Measurements from ENCODE around the gene LRWD1. TPM values are rescaled to one million over a fixed set of nuclear protein-coding genes. Genes with fewer than 3 reads are reported as not detected.
"Not testable (repeated sequence)": the region's sequence is repeated elsewhere in the genome, so short reads cannot be mapped to it uniquely, and the experiment has no call there.

LRWD1 gene
- polyA plus RNA-seq, 3 donors, result 20.2 to 23.0 (median 22.9) TPM

GRCh38 chr7:102434039-102434486 lies 30.7 kb upstream of the LRWD1 start:
- no peak for DNase-seq

DNA sequence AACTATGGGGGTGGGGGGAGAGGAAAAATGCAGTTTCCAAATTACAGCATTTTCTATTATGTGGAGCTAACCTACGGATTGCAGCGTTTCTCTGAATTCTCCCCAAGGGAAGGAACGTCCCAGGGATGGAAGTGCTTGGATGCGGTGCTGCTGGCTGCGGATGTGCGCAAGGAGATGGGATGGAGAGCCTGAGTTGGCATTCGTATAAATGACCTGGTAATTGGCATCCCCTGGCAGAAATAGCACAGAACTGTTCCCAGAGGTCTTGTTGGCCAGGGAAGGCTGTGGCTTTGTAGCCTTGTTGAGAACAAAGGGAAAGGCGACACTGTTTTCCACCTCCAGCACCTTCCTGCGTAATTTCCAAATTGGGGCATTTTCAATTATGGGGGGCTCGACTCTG lies 28.7 kb upstream of the LRWD1 start:
- DNase-seq, result no peak

DNA sequence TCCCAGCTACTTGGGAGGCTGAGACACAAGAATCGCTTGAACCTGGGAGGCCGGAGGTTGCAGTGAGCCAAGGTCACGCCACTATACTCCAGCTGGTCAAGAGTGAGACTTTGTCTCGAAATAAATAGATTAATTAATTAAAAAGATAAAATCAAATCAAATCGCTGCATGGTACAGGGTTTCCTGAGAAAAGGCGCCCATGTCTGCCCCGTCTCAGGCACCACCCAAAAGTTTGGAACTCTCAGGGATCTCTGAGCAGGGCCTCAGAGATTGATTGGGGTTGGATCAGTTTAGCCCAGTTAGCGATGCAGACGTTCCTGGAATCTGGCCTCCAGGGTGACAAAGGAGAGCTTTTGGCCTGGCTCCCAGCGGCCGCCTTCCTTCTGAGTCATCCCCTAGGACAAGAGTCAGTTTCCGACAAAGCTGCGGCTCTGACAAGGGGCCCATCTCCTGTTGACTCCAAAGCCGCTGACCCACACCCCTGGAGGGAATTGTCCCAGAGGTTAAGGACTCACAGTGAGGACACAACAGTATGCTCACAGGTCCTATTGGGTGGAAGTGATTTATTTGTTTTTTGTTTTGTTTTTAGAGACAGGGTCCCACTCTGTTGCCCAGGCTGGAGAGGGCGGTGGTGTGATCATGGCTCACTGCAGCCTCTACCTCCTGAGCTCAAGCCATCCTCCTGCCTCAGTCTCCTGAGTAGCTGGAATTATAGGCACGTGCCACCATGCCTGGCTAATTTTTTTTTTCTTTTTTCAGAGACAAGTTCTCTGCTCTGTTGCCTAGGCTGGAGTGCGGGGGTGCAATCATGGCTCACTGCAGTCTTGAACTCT lies 24.6 kb upstream of the LRWD1 start:
- no peak for DNase-seq

GRCh38 chr7:102444961-102445673 lies 19.7 kb upstream of the LRWD1 start:
- no peak for DNase-seq

GRCh38 chr7:102445674-102446071 lies 19.1 kb upstream of the LRWD1 start:
- no peak for DNase-seq

DNA sequence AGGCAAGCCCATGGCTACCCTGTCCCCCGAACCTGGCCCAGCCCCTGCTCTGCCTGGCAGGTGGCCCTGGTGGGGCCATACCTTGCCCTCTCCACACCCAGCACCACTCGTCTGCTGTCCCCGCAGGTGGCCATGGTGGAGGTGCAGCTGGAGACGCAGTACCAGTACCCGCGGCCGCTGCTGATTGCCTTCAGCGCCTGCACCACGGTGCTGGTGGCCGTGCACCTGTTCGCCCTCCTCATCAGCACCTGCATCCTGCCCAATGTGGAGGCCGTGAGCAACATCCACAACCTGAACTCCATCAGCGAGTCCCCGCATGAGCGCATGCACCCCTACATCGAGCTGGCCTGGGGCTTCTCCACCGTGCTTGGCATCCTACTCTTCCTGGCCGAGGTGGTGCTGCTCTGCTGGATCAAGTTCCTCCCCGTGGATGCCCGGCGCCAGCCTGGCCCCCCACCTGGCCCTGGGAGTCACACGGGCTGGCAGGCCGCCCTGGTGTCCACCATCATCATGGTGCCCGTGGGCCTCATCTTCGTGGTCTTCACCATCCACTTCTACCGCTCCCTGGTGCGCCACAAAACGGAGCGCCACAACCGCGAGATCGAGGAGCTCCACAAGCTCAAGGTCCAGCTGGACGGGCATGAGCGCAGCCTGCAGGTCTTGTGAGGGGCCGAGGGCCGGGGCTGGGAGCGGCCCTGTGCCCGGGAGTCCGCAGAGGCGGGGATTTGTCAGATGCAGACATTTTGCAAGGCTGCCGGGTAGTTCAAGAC lies 18.2 kb upstream of the LRWD1 start:
- no peak for DNase-seq

DNA sequence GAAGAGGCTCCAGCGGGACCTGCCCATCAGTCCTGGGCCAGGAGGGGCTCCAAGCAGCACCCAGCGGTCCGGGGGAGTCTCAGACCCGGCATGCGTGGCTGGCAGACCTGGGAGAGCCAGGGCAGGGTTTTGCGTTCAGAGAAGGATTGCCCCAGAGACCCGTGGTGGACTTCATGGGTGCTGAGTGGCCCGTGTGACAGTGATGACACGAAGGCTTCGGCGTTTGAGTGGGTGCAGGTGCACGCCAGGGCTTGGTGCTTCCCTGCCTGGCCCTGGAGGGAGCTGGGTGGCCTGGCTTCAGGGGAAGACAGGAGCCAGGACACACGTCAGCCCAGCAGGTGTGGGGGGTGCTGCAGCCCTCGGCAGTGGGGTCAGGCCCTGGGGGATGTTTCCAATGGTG lies 17.5 kb upstream of the LRWD1 start:
- DNase-seq, result no peak

- no peak for DNase-seq
Measured at GRCh38 chr7:102449136-102449535, 15.6 kb upstream of the LRWD1 start.

GRCh38 chr7:102450242-102450641 lies 14.5 kb upstream of the LRWD1 start:
- DNase-seq, result no peak

GRCh38 chr7:102451371-102452054 lies 13.3 kb upstream of the LRWD1 start:
- DNase-seq, result no peak

GRCh38 chr7:102452451-102452850 lies 12.3 kb upstream of the LRWD1 start:
- no peak for DNase-seq

DNA sequence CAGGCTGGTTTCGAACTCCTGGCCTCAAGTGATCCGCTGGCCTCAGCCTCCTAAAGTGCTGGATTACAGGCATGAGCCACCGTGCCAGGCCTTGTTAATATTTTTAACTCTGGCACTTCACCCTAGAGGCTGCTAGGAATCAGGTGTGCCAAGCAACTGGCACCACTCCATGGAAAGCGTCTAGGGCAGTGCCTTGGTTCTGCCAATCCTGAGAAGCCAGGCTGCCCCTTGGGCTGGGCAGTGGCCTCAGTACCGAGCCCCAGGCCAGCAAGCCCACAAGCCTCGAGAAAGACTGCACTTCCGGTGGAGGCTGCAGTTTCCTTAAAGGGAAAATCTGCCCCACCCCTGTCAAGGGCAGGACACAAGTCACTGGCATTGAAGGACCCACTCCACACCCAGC lies 11.5 kb upstream of the LRWD1 start:
- no peak for DNase-seq

GRCh38 chr7:102454468-102454867 lies 10.3 kb upstream of the LRWD1 start:
- no peak for DNase-seq

DNA sequence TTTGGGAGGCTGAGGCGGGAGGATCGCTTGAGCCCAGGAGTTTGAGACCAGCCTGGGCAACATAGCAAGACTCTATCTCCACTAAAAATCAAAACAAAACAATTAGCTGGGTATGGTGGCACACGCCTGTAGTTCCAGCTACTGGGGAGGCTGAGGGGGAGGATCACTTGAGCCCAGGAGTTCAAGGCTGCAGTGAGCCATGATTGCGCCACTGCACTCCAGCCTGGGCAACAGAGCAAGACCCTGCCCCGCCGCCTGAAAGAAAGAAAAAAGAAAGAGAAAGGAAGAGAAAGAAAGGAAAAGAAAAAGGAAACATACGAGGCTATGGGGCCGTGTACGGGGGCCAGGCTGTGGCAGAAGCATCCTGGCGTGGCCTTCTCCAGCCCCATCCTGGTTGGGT lies 9.9 kb upstream of the LRWD1 start:
- DNase-seq, result not testable (repeated sequence)

- DNase-seq, result no peak
Measured at GRCh38 chr7:102455596-102455995, 9.2 kb upstream of the LRWD1 start.

- DNase-seq, result no peak
Measured at GRCh38 chr7:102456327-102456726, 8.5 kb upstream of the LRWD1 start.

- DNase-seq, result no peak
Measured at GRCh38 chr7:102457352-102457924, 7.3 kb upstream of the LRWD1 start.

DNA sequence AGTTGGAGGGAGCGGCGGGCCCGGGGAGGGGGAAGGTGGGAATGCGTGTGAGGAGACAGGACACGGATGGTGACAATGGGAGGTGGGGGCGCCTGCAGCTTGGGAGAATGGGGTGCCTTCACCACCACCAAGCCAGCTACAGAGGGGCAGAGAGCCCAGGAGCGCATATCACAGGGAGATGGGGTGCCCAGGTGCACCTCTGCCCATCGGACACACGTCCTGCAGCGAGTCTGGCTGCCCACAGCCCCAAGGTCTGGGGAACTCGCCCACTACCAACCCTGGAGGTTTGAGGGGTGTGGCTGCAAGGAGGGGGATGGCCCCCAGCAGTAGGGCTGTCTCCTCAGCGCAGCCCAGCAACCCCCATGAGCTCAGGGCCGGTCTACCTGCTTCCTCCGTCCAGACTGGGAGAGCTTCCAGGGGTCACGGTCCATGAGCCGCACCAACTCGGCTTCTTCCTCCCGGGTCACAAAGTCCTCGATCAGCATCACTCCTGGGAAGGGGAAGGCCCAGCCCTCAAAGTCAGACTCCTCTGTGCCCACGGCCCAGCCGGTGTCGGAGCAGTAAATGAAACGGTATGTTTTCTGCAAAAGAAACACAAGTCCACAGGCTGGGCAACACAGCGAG lies 5.5 kb upstream of the LRWD1 start:
- no peak for DNase-seq

- no peak for DNase-seq
Measured at GRCh38 chr7:102460467-102460866, 4.3 kb upstream of the LRWD1 start.

DNA sequence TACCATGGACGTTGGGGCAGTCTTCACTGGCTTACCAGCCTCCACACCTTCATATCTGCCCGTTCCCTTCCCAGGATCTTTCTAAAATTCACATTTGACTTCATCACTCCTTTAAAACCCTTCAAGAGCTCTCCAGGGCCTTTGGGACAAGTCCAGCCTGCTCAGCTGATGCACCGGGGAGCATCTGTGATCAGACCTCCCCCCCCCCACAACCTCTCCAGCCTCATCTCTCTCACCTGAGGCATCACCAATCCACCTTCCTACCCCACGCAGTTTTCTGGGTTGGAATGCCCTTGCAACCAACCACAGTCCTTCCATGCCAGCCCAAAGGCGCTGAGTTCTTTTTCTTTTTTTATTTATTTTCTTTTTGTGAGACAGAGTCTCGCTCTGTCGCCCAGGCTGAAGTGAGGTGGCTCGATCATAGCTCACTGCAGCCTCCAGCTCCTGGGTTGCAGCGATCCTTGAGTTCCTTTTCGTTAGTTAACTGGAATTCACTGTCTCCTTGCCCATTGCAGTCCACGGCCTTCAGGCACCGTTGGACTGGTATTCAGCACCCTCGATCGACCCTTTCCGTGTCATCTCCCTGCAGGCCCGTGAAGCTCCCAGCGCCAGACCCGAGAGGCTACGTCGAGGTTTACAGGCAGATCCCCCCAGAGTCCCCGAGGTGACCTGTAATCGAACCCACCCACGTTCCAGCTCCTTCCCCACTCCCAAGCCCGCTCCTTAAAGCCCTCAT lies 775 bp upstream of the LRWD1 start:
- DNase-seq, result no peak
